GM23248 (cell line): ENCODE measurements around the gene PPP2R3B.
A peak's percentile ranks its signal among the peaks of the same experiment; 100 is the strongest.

Source experiments
- EZH2 ChIP-seq: fragments of 200-600 bp; sonication (generic); IDR thresholded peaks from 2 replicates; pipeline ENCODE4 v1.6.1; 2018; ENCODE audit warnings: antibody characterized with exemption, mild to moderate bottlenecking; ENCODE audit not compliant: insufficient read depth, poor library complexity, severe bottlenecking
- EZH2phosphoT487 ChIP-seq: fragments of 200-600 bp; sonication (generic); IDR thresholded peaks from 2 replicates; pipeline ENCODE4 v1.6.1; 2018; ENCODE audit warnings: antibody characterized with exemption, moderate library complexity, mild to moderate bottlenecking, low read depth; ENCODE audit not compliant: insufficient read depth

DNA sequence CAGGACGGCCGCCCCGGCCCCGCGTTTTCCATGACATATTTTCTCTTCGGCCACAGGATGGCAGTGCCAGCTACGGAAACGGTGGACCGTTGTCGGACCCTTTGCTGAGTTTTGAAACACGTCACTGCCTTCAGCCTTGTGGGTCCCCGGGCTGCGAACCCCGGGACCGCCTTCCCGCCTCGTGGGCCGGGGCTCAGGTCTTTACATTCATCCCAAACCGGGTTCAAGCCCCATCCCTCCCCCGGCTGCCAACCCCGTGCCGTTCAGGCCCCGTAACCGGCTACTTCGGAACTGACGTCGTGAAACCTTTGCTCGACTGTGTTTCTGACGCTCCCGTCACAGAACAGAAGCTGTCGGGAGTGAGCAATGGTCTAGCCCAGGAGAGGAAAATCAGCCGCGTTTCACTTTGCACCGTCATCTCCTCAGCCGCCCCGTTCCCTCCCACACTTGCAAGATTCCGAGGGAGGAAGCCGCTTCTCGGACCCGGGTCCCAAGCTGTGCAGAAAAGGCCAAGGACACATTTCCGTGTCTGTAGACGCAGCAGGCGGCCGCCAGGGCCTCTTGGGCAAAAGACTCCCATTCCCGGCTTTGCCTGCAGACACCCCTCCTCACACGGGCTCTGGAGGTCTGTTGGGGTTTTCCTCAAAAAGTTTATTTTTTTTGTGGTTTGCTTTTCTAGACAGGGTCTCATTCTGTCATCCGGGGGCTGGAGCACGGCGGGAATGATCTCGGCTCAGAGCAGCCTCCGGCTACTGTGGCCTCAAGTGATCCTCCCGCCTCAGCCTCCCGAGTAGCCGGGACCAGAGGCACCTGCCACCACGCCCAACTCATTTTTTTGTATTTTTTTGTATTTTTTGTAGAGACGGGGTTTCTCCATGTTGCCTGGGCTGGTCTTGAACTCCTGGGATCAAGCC lies 41.4 kb upstream of the PPP2R3B start:
- TF ChIP-seq EZH2 (peak; percentile 52), EZH2phosphoT487 (no peak)
